OCI-LY1 (cell line): ENCODE results near the gene B3GNT8.
A peak's percentile ranks its signal among the peaks of the same experiment; 100 is the strongest.

Experiments used
- H2AFZ ChIP-seq: fragments of 200-600 bp; sonication (generic), shearing (Covaris generic); 2 replicates; pipeline ENCODE4 v1.6.0; 2014; ENCODE audit warnings: antibody characterized with exemption, mild to moderate bottlenecking, low read length
- H3F3A ChIP-seq: fragments of 200-600 bp; sonication (generic), shearing (Covaris generic); 2 replicates; pipeline ENCODE4 v1.6.0; 2014; ENCODE audit warnings: mild to moderate bottlenecking, antibody characterized with exemption, low read length, moderate library complexity; ENCODE audit not compliant: insufficient read depth
- H3K27ac ChIP-seq: fragments of 200-600 bp; sonication (generic); 2 replicates; pipeline ENCODE4 v1.5.1; 2014; ENCODE audit warnings: low read length, mixed run types, mild to moderate bottlenecking, low read depth; ENCODE audit not compliant: poor library complexity, severe bottlenecking
- H3K27me3 ChIP-seq: fragments of 200-600 bp; sonication (generic); 2 replicates; pipeline ENCODE4 v1.6.0; 2014; ENCODE audit warnings: antibody characterized with exemption, mild to moderate bottlenecking, low read length, moderate library complexity; ENCODE audit not compliant: insufficient read depth
- H3K36me3 ChIP-seq: fragments of 200-600 bp; sonication (generic); 2 replicates; pipeline ENCODE4 v1.6.1; 2014; ENCODE audit warnings: mild to moderate bottlenecking, antibody characterized with exemption, low read length, moderate library complexity, mixed read lengths; ENCODE audit not compliant: insufficient read depth
- H3K4me1 ChIP-seq: fragments of 200-600 bp; sonication (generic); 2 replicates; pipeline ENCODE4 v1.5.1; 2014; ENCODE audit warnings: mild to moderate bottlenecking, low read length, moderate library complexity; ENCODE audit not compliant: insufficient read depth, severe bottlenecking
- H3K4me2 ChIP-seq: fragments of 200-600 bp; sonication (generic), shearing (Covaris generic); 2 replicates; pipeline ENCODE4 v1.6.1; 2014; ENCODE audit warnings: low read length
- H3K4me3 ChIP-seq: fragments of 200-600 bp; sonication (generic); 2 replicates; pipeline ENCODE4 v1.5.1; 2014; ENCODE audit warnings: low read length, low read depth, mild to moderate bottlenecking, mixed read lengths; ENCODE audit not compliant: poor library complexity, severe bottlenecking
- H3K79me2 ChIP-seq: fragments of 200-600 bp; shearing (Covaris generic); 2 replicates; pipeline ENCODE4 v1.6.1; 2016; ENCODE audit warnings: mixed run types, low read length, mixed read lengths; ENCODE audit not compliant: insufficient read depth
- H3K9ac ChIP-seq: fragments of 200-600 bp; sonication (generic), shearing (Covaris generic); 2 replicates; pipeline ENCODE4 v1.6.1; 2014; ENCODE audit warnings: mild to moderate bottlenecking, low read length, mixed read lengths
- H3K9me2 ChIP-seq: fragments of 200-600 bp; sonication (generic), shearing (Covaris generic); 2 replicates; pipeline ENCODE4 v1.6.1; 2014; ENCODE audit warnings: low read depth, mild to moderate bottlenecking, low read length, mixed read lengths
- H3K9me3 ChIP-seq: fragments of 200-600 bp; shearing (Covaris generic); 2 replicates; pipeline ENCODE4 v1.6.1; 2014; ENCODE audit warnings: low read length, mixed read lengths
- H4K20me1 ChIP-seq: fragments of 200-600 bp; sonication (generic), shearing (Covaris generic); 2 replicates; pipeline ENCODE4 v1.6.0; 2016; ENCODE audit warnings: mild to moderate bottlenecking, low read length; ENCODE audit not compliant: insufficient read depth
- EZH2 ChIP-seq: fragments of 200-600 bp; sonication (generic), shearing (Covaris generic); IDR thresholded peaks from 2 replicates; pipeline ENCODE4 v1.8.0; 2017; ENCODE audit warnings: borderline replicate concordance, mixed run types, mild to moderate bottlenecking, antibody characterized with exemption, low read length, moderate library complexity, mixed read lengths
- TF ChIP-seq, protein P1 (sequence below): fragments of 200-600 bp; sonication (generic), shearing (Covaris generic); IDR thresholded peaks from 2 replicates; pipeline ENCODE4 v1.5.1; 2017; ENCODE audit warnings: mild to moderate bottlenecking, antibody characterized with exemption, low read length, moderate library complexity, mixed read lengths

Gene B3GNT8

DNA sequence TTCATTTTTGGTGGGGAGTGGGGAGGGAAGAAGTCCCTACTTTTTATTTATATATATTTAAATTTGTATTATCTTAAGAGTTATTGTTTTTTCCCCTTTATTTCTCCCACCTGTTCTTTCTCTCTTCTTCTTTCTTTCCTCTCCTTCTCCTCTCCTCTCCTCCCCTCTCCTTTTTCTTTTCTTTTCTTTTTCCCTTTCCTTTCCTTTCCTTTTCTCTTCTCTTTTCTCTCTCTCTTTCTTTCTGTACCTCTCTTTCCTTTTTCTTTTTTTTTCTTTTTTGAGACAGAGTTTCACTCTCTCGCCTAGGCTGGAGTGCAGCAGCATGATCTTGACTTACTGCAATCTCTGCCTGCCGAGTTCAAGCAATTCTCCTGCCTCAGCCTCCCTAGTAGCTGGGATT, 27.6 kb downstream of the B3GNT8 start:
- Histone ChIP-seq H3K36me3 (no peaks in the 10 kb centered on the region), H3K9me3 (no peaks in the 10 kb centered on the region), H3F3A (no peaks in the 10 kb centered on the region), H3K27me3 (no peaks in the 10 kb centered on the region), H3K27ac (no peak overlapping the region), H3K79me2 (peaks cover 32% of the 10 kb centered on the region), H3K9me2 (no peaks in the 10 kb centered on the region), H3K4me2 (no peak overlapping the region), H3K4me3 (no peak overlapping the region), H3K9ac (no peak overlapping the region), H3K4me1 (peaks cover 31% of the 10 kb centered on the region), H4K20me1 (no peaks in the 10 kb centered on the region), H2AFZ (no peak overlapping the region)
- TF ChIP-seq, protein P1, sequence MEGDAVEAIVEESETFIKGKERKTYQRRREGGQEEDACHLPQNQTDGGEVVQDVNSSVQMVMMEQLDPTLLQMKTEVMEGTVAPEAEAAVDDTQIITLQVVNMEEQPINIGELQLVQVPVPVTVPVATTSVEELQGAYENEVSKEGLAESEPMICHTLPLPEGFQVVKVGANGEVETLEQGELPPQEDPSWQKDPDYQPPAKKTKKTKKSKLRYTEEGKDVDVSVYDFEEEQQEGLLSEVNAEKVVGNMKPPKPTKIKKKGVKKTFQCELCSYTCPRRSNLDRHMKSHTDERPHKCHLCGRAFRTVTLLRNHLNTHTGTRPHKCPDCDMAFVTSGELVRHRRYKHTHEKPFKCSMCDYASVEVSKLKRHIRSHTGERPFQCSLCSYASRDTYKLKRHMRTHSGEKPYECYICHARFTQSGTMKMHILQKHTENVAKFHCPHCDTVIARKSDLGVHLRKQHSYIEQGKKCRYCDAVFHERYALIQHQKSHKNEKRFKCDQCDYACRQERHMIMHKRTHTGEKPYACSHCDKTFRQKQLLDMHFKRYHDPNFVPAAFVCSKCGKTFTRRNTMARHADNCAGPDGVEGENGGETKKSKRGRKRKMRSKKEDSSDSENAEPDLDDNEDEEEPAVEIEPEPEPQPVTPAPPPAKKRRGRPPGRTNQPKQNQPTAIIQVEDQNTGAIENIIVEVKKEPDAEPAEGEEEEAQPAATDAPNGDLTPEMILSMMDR, result no peak
- TF ChIP-seq EZH2, result no peak

DNA sequence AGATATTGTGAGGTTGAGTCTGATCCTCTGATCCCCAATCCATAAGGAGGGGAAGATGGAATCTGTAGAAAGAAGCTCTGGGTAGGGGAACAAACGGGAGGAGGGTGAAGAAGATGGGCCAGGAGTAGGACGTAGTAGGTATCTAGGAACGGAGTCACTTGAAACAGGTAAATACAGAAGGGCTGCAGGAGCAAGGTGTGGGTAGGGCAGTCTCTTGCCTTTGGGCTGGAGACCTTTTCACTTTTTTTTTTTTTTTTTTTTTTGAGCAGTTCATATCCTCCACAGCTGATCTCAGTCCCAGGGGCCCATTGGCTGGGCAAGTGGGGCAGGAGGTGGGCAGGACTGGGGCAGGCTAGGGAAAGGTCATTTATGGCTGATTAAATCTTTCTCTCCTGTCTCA, 28.1 kb downstream of the B3GNT8 start:
- Histone ChIP-seq H3F3A (no peaks in the 10 kb centered on the region), H3K4me3 (peak overlapping the region; percentile 94), H3K4me1 (peaks cover 31% of the 10 kb centered on the region), H3K9me3 (no peaks in the 10 kb centered on the region), H3K36me3 (peaks cover under 1% of the 10 kb centered on the region; the same call in 1 of the 2 replicates), H3K9ac (peak overlapping the region; percentile 96; the same call in 1 of the 2 replicates), H3K27ac (no peak overlapping the region), H2AFZ (no peak overlapping the region), H3K4me2 (peak overlapping the region; percentile 86), H4K20me1 (no peaks in the 10 kb centered on the region), H3K27me3 (no peaks in the 10 kb centered on the region), H3K79me2 (peaks cover 32% of the 10 kb centered on the region), H3K9me2 (no peaks in the 10 kb centered on the region)
- TF ChIP-seq, protein P1, result no peak
- no peak for TF ChIP-seq EZH2

GRCh38 chr19:41398598-41398997, 28.6 kb downstream of the B3GNT8 start:
- no peak overlapping the region for H3K27ac ChIP-seq
- H4K20me1 ChIP-seq, result no peaks in the 10 kb centered on the region
- H3K4me2 ChIP-seq, result peak overlapping the region; percentile 86
- H3K9ac ChIP-seq, result peak overlapping the region; percentile 96
- no peaks in the 10 kb centered on the region for H3F3A ChIP-seq
- H3K36me3 ChIP-seq, result peaks cover 5% of the 10 kb centered on the region; the same call in 1 of the 2 replicates
- H3K9me2 ChIP-seq, result no peaks in the 10 kb centered on the region
- H3K27me3 ChIP-seq, result no peaks in the 10 kb centered on the region
- peaks cover 31% of the 10 kb centered on the region for H3K4me1 ChIP-seq
- peaks cover 32% of the 10 kb centered on the region for H3K79me2 ChIP-seq
- H3K4me3 ChIP-seq, result peak overlapping the region; percentile 94
- TF ChIP-seq, protein P1, result no peak
- no peak for TF ChIP-seq EZH2
- no peak overlapping the region for H2AFZ ChIP-seq
- no peaks in the 10 kb centered on the region for H3K9me3 ChIP-seq
